Fibroblast of lung (primary cell): ENCODE results near the gene LSM7.

Source experiments
- CTCF ChIP-seq, 2 donors: IDR thresholded peaks in 1 of 2; conservative IDR thresholded peaks in 1 of 2; 1 replicate in 1 of 2; 2 replicates in 1 of 2; pipeline ENCODE4 v1.5.1; 2011 to 2012; ENCODE audit warnings: low read length in 2 of 2, control low read depth in 1 of 2, inconsistent platforms in 1 of 2, low read depth in 1 of 2, mild to moderate bottlenecking in 1 of 2
- EZH2 ChIP-seq: IDR thresholded peaks from 2 replicates; pipeline ENCODE4 v1.5.1; 2012; ENCODE audit warnings: low read length, control low read depth, mild to moderate bottlenecking; ENCODE audit errors: missing control alignments

DNA sequence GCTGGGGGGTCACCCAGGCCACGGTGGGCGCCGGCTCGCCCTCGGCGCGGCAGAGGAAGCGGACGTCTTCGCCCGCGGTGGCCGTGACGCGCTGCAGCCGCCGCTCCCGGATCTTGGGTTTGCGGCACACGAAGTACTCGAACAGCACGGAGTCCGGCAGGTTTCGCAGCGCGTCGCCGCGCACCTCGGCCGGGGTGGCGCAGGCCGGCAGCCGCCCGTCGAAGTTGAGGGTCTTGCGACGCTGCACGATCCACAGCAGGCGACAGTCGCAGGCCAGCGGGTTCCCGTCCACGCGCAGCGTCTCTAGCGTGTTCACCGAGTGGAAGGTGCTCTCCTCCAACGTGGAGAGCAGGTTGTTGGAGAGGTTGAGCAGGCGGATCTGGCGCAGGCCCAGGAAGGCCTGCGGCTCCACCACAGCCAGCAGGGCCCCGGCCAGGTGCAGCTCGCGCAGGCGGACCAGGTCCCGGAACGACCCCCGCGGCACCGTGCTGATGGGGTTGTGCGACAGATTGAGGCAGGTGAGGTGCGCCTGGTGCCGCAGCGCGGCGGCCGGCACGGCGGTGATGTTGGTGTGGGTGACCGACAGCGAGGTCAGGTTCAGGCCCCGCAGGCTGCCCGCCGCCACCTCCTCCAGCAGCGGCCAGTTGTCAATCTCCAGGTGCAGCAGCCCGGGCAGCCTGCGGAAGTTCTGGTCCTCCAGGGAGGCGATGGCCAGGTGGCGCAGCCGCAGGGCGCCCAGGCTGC, 37.8 kb downstream of the LSM7 start:
- TF ChIP-seq CTCF (conservative IDR thresholded peaks at IDR 0.05 in 1 of 2, IDR thresholded peaks at IDR 0.05 in 1 of 2; ENCODE audit: low read depth in 1 of 2, low read length in 2 of 2) (no peak), EZH2 (peak; percentile 87)
